SKM-1 (cell line): ENCODE data around the gene DRD4.

Experiments used
- DNase-seq: peaks from one replicate; lab custom pipeline; 2025; ENCODE audit not compliant: unreplicated experiment; lab: John Stamatoyannopoulos, UW

DRD4 gene

DNA sequence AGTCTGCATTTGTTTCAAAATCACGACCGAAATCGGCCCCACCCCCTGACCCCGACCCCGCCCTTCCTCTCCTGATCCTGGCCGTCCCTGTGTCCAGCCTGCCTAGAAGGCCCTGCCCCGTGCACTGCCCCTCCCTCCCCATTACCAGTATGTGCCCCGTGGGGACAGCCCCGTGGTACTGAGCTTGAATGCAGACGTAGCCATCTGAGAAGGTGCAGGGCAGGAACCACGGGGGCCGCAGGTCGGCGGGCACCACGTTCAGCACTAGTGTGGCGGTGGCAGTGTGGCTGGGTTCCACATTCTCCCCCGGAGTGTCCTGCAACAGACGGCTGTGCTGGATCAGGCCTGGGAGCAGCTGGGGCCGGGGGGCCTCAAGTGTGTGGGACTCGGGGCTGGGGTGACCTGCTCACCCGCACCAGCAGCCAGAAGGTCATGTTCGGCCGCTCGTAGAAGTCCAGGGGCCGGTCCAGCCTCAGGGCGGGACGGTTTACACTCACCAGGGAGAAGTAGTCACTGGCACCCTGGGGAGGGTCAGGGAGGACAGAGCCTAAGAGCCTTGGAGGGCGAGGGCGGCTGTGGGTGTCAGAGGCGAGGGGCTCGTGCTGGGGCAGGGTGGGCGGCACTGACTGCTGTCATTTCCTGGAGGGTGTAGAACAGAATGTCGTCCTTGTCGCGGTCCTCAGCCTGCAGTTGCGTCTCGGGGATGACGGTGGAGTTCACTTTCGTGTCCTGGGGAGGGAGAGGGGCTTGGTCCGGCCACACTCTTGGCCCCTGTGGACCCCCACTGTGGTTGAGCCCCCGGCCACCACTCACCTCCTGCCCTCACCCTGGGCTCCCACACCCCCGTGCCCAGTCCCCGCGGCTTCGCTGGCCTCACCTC lies 15.9 kb upstream of the DRD4 start:
- DNase-seq = no peak

DNA sequence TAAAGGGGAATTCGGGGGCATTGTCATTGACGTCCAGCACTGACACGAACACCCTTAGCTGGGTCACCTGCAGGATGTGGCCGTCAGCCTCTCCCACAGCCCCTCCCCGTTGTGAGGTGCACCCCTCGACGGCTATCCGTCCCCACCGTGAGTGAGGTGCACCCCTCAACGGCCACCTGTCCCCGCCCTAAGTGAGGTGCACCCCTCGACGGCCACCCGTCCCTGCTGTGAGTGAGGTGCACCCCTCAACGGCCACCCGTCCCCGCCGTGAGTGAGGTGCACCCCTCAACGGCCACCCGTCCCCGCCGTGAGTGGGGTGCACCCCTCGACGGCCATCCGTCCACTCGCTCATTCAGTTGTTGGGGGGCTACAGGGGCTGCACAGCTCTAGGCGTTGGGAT lies 15.2 kb upstream of the DRD4 start:
- DNase-seq = no peak

DNA sequence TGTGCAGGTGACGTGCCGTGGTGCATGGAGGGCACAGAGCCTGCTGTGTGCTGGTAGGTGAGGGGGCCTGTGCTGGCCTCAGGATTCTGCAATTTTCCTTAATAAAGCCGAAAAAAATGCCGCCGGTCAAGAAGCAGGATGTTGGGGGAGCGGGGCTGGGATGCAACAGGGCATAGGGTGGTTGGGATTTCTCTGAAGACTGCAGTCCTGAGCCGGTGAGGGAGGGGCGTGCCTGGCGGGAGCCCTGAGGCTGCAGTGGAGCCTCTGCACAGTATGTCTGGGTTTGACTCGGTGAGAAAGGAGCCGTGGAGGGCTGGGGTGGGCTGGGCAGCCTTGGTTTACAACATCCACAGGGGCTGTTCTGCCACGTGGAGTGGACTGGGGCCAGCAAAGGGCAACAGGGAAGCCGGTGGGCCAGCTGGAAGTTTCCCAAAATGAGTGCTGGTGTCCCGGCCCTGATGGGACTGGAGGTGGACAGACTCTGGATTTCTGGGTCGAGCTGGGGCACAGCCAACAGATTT lies 13.7 kb upstream of the DRD4 start:
- no peak for DNase-seq

DNA sequence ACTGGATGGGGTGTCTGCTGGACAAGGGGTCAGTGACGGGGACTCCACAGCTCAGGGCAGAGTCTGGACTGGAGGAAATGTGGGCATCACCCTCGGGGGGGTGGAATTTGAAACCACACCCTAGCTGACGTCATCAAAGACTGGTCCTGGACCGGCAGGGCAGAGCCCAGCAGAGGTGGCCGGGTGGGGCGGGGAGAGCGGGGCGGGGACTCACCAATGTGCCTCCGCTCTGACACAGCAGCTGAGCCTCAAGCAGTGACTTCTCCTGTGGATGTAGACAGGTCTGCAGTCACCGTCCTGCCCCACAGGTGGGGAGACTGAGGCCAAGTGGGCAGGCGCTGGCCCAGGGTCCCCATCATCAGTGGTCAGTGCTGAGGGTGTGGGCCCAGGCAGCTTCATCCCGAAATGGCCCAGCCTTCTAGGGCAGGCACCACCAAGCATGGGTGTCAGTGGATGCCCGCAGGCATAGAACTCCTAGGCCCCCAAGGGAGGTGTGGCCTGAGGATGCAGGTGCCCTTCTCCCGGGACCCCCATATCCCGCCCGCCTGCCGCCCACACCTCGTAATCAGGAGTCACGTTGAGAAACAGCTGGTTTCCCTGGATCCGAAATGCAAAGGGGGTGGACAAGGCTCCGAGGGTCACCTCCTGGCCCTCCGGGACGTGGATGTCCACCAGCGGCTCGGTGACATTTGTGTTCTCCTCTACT lies 12.9 kb upstream of the DRD4 start:
- no peak for DNase-seq

GRCh38 chr11:624705-625635 lies 12.1 kb upstream of the DRD4 start, which contains the start of gene CDHR5:
CDHR5 (minus strand) TSS chr11:624955; CDS start chr11:624902, 53 bp downstream.
- DNase-seq = no peak

- no peak for DNase-seq
Measured at GRCh38 chr11:625636-626268, 11.3 kb upstream of the DRD4 start.

DNA sequence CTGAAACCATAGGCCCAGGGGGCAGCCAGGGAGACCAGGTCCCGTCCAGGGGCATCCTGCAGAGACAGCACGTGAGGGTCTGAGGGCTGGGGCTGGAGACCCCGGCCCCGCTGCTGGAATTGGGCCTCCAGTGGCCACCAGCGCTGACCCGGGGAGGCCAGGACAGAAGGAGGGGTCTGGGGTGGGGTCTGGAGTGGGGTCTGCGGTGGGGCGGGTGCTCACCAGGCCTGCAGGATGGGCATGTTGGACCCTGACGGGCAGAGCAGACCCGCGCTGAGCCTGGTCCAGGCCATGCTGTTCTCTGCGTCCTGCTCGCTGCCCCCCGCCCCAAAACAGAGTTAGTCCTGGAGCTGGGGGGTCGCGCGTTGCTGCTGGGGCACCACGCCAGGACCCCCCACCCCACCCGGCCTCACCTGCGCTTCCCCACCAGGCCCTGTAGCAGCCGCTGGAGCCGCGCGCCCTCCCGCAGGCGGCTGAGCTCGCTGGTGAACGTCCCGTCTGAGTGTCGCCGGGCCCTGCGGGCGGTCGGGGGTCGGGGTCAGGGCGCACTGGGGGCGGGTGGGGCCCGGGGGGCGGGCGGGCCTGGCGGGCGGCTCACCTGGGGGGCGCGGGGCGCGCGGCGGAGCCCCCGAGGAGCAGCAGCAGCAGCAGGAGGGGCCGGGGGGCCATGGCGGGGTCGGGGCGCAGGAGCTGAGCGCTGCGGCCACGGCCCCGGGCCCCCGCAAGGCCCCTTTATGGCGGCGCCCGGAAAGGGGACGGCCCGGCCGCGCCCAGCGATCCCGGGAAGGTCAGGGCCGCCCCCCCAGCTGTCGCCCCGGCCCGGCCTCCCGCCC lies 10.4 kb upstream of the DRD4 start, which contains the start of gene SCT:
Gene SCT, minus strand, starts transcription at position 707 of the 833 bp plus-strand sequence. Its CDS starts 38 bp downstream, at position 669.
- DNase-seq = no peak

GRCh38 chr11:627308-627576 lies 9.8 kb upstream of the DRD4 start:
- no peak for DNase-seq

DNA sequence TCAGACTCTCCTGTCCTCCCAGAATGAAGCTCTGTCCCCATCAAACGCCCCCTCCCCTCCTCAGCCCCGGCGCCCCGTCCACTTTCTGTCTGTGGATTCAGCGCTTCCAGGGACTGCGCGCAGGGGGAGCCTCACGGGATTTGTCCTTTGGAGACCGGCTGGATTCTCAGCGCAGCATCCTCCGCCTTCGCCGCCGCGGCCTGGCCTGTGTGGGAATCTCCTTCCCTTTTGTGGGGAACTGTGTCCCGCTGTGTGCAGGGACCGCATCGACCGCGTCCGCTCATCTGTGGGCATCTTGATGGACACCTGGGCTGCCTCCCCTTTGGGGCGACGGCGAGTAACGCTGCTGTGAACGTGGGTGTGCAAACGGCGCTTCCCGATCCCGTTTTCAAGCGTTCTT lies 9.0 kb upstream of the DRD4 start:
- DNase-seq = no peak

- no peak for DNase-seq
Measured at GRCh38 chr11:629237-629583, 7.9 kb upstream of the DRD4 start.

- no peak for DNase-seq
Measured at GRCh38 chr11:630871-631270, 6.2 kb upstream of the DRD4 start.

- no peak for DNase-seq
Measured at GRCh38 chr11:635945-636510, 1.0 kb upstream of the DRD4 start.

GRCh38 chr11:637333-637592 lies 194 bp downstream of the DRD4 start:
- no peak for DNase-seq

GRCh38 chr11:637593-638521 lies 788 bp downstream of the DRD4 start:
- DNase-seq = no peak

- no peak for DNase-seq
Measured at GRCh38 chr11:638631-639331, 1.7 kb downstream of the DRD4 start.

DNA sequence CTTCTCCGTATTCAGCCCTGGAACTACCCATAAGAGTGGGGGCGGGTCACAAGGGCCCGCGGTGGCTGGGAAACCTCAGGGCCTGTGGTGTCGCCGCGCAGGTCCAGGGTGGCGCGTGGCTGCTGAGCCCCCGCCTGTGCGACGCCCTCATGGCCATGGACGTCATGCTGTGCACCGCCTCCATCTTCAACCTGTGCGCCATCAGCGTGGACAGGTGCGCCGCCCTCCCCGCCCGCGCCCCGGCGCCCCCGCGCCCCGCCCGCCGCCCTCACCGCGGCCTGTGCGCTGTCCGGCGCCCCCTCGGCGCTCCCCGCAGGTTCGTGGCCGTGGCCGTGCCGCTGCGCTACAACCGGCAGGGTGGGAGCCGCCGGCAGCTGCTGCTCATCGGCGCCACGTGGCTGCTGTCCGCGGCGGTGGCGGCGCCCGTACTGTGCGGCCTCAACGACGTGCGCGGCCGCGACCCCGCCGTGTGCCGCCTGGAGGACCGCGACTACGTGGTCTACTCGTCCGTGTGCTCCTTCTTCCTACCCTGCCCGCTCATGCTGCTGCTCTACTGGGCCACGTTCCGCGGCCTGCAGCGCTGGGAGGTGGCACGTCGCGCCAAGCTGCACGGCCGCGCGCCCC lies 2.4 kb downstream of the DRD4 start:
- DNase-seq = no peak

GRCh38 chr11:640021-640706 lies 3.1 kb downstream of the DRD4 start:
- DNase-seq = no peak
